H9 (cell line): ENCODE results near the gene GNAO1. TPM values are rescaled to one million over a fixed set of nuclear protein-coding genes. Genes with fewer than 3 reads are reported as not detected.

ENCODE experiments used
- DNase-seq: peaks from one replicate; pipeline ENCODE4 v3.0.0-alpha.2; 2017
- H2AFZ ChIP-seq: one replicate; pipeline ENCODE4 v1.6.1; 2013; ENCODE audit warnings: mild to moderate bottlenecking, low read length, control low read depth, moderate library complexity
- H2AK5ac ChIP-seq: 2 replicates; pipeline ENCODE4 v1.6.1; 2013; ENCODE audit warnings: low read length, control low read depth, mixed read lengths; ENCODE audit not compliant: insufficient read length
- H2BK120ac ChIP-seq: one replicate; pipeline ENCODE4 v1.6.1; 2013; ENCODE audit warnings: low read depth, mild to moderate bottlenecking, low read length, control low read depth, inconsistent platforms; ENCODE audit not compliant: poor library complexity, severe bottlenecking
- H2BK12ac ChIP-seq: 2 replicates; pipeline ENCODE4 v1.6.1; 2013; ENCODE audit warnings: low read length, control low read depth, mixed read lengths, low read depth; ENCODE audit not compliant: insufficient read length
- H2BK15ac ChIP-seq: 2 replicates; pipeline ENCODE4 v1.6.1; 2013; ENCODE audit warnings: low read depth, low read length, control low read depth
- H2BK20ac ChIP-seq: one replicate; pipeline ENCODE4 v1.6.1; 2013; ENCODE audit warnings: low read depth, mild to moderate bottlenecking, low read length, control low read depth, inconsistent platforms; ENCODE audit not compliant: poor library complexity, severe bottlenecking
- H2BK5ac ChIP-seq: 2 replicates; pipeline ENCODE4 v1.6.1; 2013; ENCODE audit warnings: low read length, control low read depth, mixed read lengths; ENCODE audit not compliant: insufficient read length
- H3K14ac ChIP-seq: 2 replicates; pipeline ENCODE4 v1.6.1; 2013; ENCODE audit warnings: low read length, control low read depth; ENCODE audit not compliant: insufficient read depth
- H3K18ac ChIP-seq: 2 replicates; pipeline ENCODE4 v1.6.1; 2013; ENCODE audit warnings: low read depth, mild to moderate bottlenecking, mixed read lengths, low read length, control low read depth; ENCODE audit not compliant: insufficient read length
- H3K23ac ChIP-seq: 2 replicates; pipeline ENCODE4 v1.6.1; 2013; ENCODE audit warnings: low read length, control low read depth, mixed read lengths, low read depth; ENCODE audit not compliant: insufficient read length
- H3K23me2 ChIP-seq: 2 replicates; pipeline ENCODE4 v1.6.1; 2013; ENCODE audit warnings: low read depth, mild to moderate bottlenecking, mixed read lengths, low read length, control low read depth; ENCODE audit not compliant: insufficient read length, poor library complexity, severe bottlenecking
- H3K27ac ChIP-seq: 2 replicates; pipeline ENCODE4 v1.5.1; 2013; ENCODE audit warnings: low read length, control low read depth, mixed read lengths, low read depth; ENCODE audit not compliant: insufficient read length
- H3K27me3 ChIP-seq: 2 replicates; pipeline ENCODE4 v1.6.1; 2013; ENCODE audit warnings: low read length, control low read depth, inconsistent platforms; ENCODE audit not compliant: insufficient read depth
- H3K4ac ChIP-seq: 2 replicates; pipeline ENCODE4 v1.6.1; 2013; ENCODE audit warnings: low read depth, mild to moderate bottlenecking, control low read depth, inconsistent platforms, low read length, moderate library complexity
- H3K4me1 ChIP-seq: 2 replicates; pipeline ENCODE4 v1.6.1; 2013; ENCODE audit warnings: low read length, control low read depth, inconsistent platforms; ENCODE audit not compliant: insufficient read depth
- H3K4me2 ChIP-seq: 2 replicates; pipeline ENCODE4 v1.6.1; 2013; ENCODE audit warnings: low read length, control low read depth, mixed read lengths; ENCODE audit not compliant: insufficient read length, insufficient read depth
- H3K56ac ChIP-seq: 2 replicates; pipeline ENCODE4 v1.6.1; 2013; ENCODE audit warnings: low read depth, mild to moderate bottlenecking, mixed read lengths, low read length, control low read depth; ENCODE audit not compliant: insufficient read length
- H3K79me1 ChIP-seq: 2 replicates; pipeline ENCODE4 v1.6.1; 2013; ENCODE audit warnings: low read depth, mild to moderate bottlenecking, moderate library complexity, low read length, control low read depth, inconsistent platforms; ENCODE audit not compliant: insufficient read depth, poor library complexity, severe bottlenecking
- H3K79me2 ChIP-seq: 2 replicates; pipeline ENCODE4 v1.6.1; 2013; ENCODE audit warnings: low read length, control low read depth, inconsistent platforms; ENCODE audit not compliant: insufficient read depth
- H3K9ac ChIP-seq: 2 replicates; pipeline ENCODE4 v1.6.1; 2013; ENCODE audit warnings: low read length, control low read depth, mixed read lengths; ENCODE audit not compliant: insufficient read length; ENCODE audit errors: extremely low read depth
- H3K9me3 ChIP-seq: one replicate; pipeline ENCODE4 v1.6.1; 2013; ENCODE audit warnings: low read depth, low read length, inconsistent platforms; ENCODE audit not compliant: control insufficient read depth
- H3T11ph ChIP-seq: one replicate; pipeline ENCODE4 v1.6.1; 2013; ENCODE audit warnings: mild to moderate bottlenecking, low read length, control low read depth, inconsistent platforms
- H4K20me1 ChIP-seq: one replicate; pipeline ENCODE4 v1.6.1; 2013; ENCODE audit not compliant: control insufficient read depth, insufficient read length, insufficient read depth
- H4K5ac ChIP-seq: 2 replicates; pipeline ENCODE4 v1.6.1; 2013; ENCODE audit warnings: low read depth, mild to moderate bottlenecking, mixed read lengths, low read length, control low read depth; ENCODE audit not compliant: insufficient read length
- H4K8ac ChIP-seq: replicated peaks from 2 replicates; pipeline ENCODE4 v1.6.1; 2013; ENCODE audit warnings: low read length, control low read depth, mixed read lengths, low read depth; ENCODE audit not compliant: insufficient read length
- H4K91ac ChIP-seq: 2 replicates; pipeline ENCODE4 v1.6.1; 2013; ENCODE audit warnings: low read depth, mild to moderate bottlenecking, moderate library complexity, mixed read lengths, low read length, control low read depth; ENCODE audit not compliant: insufficient read length
- H3K27ac Mint-ChIP-seq, 3 experiments: 2 replicates in 2 of 3; 3 replicates in 1 of 3; pipeline ENCODE4 v1.8.0; 2020 to 2021; ENCODE audit warnings: mixed read lengths in 3 of 3, mild to moderate bottlenecking in 1 of 3, moderate library complexity in 1 of 3
- H3K27me3 Mint-ChIP-seq: 2 replicates; pipeline ENCODE4 v1.8.0; 2021; ENCODE audit warnings: low read depth, mild to moderate bottlenecking, moderate library complexity, mixed read lengths
- H3K36me3 Mint-ChIP-seq, 3 experiments: 2 replicates in 2 of 3; 3 replicates in 1 of 3; pipeline ENCODE4 v1.8.0; 2020 to 2021; ENCODE audit warnings: low read depth in 3 of 3, mixed read lengths in 3 of 3; ENCODE audit not compliant: insufficient read depth in 1 of 3
- H3K4me1 Mint-ChIP-seq, 2 experiments: 2 replicates each; pipeline ENCODE4 v1.8.0; 2020; ENCODE audit warnings: mixed read lengths in 2 of 2
- H3K4me3 Mint-ChIP-seq, 2 experiments: 2 replicates in 1 of 2; 3 replicates in 1 of 2; pipeline ENCODE4 v1.8.0; 2020 to 2021; ENCODE audit warnings: mild to moderate bottlenecking in 2 of 2, mixed read lengths in 2 of 2, moderate library complexity in 1 of 2
- H3K9me3 Mint-ChIP-seq, 2 experiments: 2 replicates in 1 of 2; 3 replicates in 1 of 2; pipeline ENCODE4 v1.8.0; 2020; ENCODE audit warnings: mild to moderate bottlenecking in 2 of 2, mixed read lengths in 2 of 2, moderate library complexity in 1 of 2
- WGBS: extraction: QIAGEN DNeasy Blood & Tissue Kit; methylation state at CpG from one replicate; pipeline ENCODE4 v1.1.7; 2013; ENCODE audit warnings: missing lambda C conversion rate, low lambda C conversion rate, mixed read lengths; ENCODE audit not compliant: insufficient read length; ENCODE audit errors: extremely low coverage; 5-methylcytosine and 5-hydroxymethylcytosine counted together
- total RNA-seq: library from RNA; stranded (reverse); gene quantifications from 2 replicates; pipeline ENCODE4 v1.2.1, GENCODE V29; 2021
- TF ChIP-seq, protein P1 (sequence below): fragments of 200-600 bp; sonication (generic); conservative IDR thresholded peaks from 3 replicates; pipeline ENCODE4 v1.8.0; 2021; ENCODE audit warnings: antibody characterized with exemption, mild to moderate bottlenecking

GNAO1 gene
- total RNA-seq, 1 experiment from 2014 or later: 16.9 TPM

GRCh38 chr16:56247018-56247417 lies 55.7 kb downstream of the GNAO1 start:
- Histone ChIP-seq H3K9me3 (no peaks in the 10 kb centered on the region), H2BK20ac (no peak overlapping the region), H3K9ac (no peak overlapping the region), H3K23ac (no peak overlapping the region), H2BK5ac (no peak overlapping the region), H3K79me1 (no peaks in the 10 kb centered on the region), H4K5ac (no peak overlapping the region), H3K56ac (no peak overlapping the region), H3K79me2 (no peaks in the 10 kb centered on the region), H3K4me2 (no peak overlapping the region), H4K91ac (no peak overlapping the region), H3K27me3 (no peaks in the 10 kb centered on the region), H3K4me1 (no peaks in the 10 kb centered on the region), H2AK5ac (no peak overlapping the region), H2AFZ (no peak overlapping the region), H2BK120ac (no peak overlapping the region), H3T11ph (no peak overlapping the region), H3K4ac (no peak overlapping the region), H4K20me1 (no peaks in the 10 kb centered on the region), H2BK15ac (no peak overlapping the region), H2BK12ac (no peak overlapping the region), H3K23me2 (no peaks in the 10 kb centered on the region), H3K18ac (no peak overlapping the region), H4K8ac (no peak overlapping the region), H3K27ac (no peak overlapping the region), H3K14ac (no peak overlapping the region)
- no peak overlapping the region for H3K27ac Mint-ChIP-seq
- DNase-seq: no peak
- H3K4me1 Mint-ChIP-seq: peaks cover 3 to 9% of the 10 kb centered on the region in 2 experiments
- TF ChIP-seq, protein P1, sequence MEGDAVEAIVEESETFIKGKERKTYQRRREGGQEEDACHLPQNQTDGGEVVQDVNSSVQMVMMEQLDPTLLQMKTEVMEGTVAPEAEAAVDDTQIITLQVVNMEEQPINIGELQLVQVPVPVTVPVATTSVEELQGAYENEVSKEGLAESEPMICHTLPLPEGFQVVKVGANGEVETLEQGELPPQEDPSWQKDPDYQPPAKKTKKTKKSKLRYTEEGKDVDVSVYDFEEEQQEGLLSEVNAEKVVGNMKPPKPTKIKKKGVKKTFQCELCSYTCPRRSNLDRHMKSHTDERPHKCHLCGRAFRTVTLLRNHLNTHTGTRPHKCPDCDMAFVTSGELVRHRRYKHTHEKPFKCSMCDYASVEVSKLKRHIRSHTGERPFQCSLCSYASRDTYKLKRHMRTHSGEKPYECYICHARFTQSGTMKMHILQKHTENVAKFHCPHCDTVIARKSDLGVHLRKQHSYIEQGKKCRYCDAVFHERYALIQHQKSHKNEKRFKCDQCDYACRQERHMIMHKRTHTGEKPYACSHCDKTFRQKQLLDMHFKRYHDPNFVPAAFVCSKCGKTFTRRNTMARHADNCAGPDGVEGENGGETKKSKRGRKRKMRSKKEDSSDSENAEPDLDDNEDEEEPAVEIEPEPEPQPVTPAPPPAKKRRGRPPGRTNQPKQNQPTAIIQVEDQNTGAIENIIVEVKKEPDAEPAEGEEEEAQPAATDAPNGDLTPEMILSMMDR: no peak
- H3K27me3 Mint-ChIP-seq: no peaks in the 10 kb centered on the region
- H3K36me3 Mint-ChIP-seq: peaks cover 0 to 4% (median 1%) of the 10 kb centered on the region in 3 experiments; a peak in 3 of 7 replicates
- no peak overlapping the region for H3K4me3 Mint-ChIP-seq
- no CpG with 5 or more reads among the region's 8 CpGs for WGBS
- H3K9me3 Mint-ChIP-seq: no peaks in the 10 kb centered on the region
